ENCODE results near the gene MBNL1. TPM values are rescaled to one million over a fixed set of nuclear protein-coding genes. Genes with fewer than 3 reads are reported as not detected.
A peak's percentile ranks its signal among the peaks of the same experiment; 100 is the strongest.

Gene MBNL1
- total RNA-seq, 6 experiments from 2014 or later, result 200 to 291 (median 244) TPM

GRCh38 chr3:152330559-152330958 lies 61.8 kb downstream of the MBNL1 start:
- Mint-ChIP-seq H3K9me3 (peaks cover 6% of the 10 kb centered on the region; the same call in 1 of the 2 replicates), H3K27me3 (ENCODE audit: insufficient read depth) (peaks cover 3% of the 10 kb centered on the region), H3K36me3 (ENCODE audit: low read depth) (peaks cover 50% of the 10 kb centered on the region), H3K4me3 (peak overlapping the region; percentile 43), H3K4me1 (ENCODE audit: low read depth) (peaks cover 91% of the 10 kb centered on the region), H3K27ac (peak overlapping the region; percentile 94)
- no peak for TF ChIP-seq CTCF (IDR thresholded peaks at IDR 0.05)
- no peak for DNase-seq

- Mint-ChIP-seq H3K27ac (peak overlapping the region; percentile 94), H3K27me3 (ENCODE audit: insufficient read depth) (peaks cover 3% of the 10 kb centered on the region), H3K36me3 (ENCODE audit: low read depth) (peaks cover 50% of the 10 kb centered on the region), H3K9me3 (peaks cover under 1% of the 10 kb centered on the region; the same call in 1 of the 2 replicates), H3K4me1 (ENCODE audit: low read depth) (peaks cover 91% of the 10 kb centered on the region), H3K4me3 (peak overlapping the region; percentile 78)
- DNase-seq, result peak; percentile 91
- TF ChIP-seq CTCF (IDR thresholded peaks at IDR 0.05), result no peak
These were observed 62.4 kb downstream of the MBNL1 start for GRCh38 chr3:152331018-152331541.

- no peak for TF ChIP-seq CTCF (IDR thresholded peaks at IDR 0.05)
- Mint-ChIP-seq H3K9me3 (no peaks in the 10 kb centered on the region), H3K27ac (peak overlapping the region; percentile 94), H3K27me3 (ENCODE audit: insufficient read depth) (peaks cover 3% of the 10 kb centered on the region), H3K4me3 (peak overlapping the region; percentile 78), H3K36me3 (ENCODE audit: low read depth) (peaks cover 46% of the 10 kb centered on the region), H3K4me1 (ENCODE audit: low read depth) (peaks cover 87% of the 10 kb centered on the region)
- no peak for DNase-seq
These were observed 63.3 kb downstream of the MBNL1 start for GRCh38 chr3:152331998-152332397.

GRCh38 chr3:152333928-152334327 lies 65.2 kb downstream of the MBNL1 start:
- DNase-seq, result no peak
- peaks cover 84% of the 10 kb centered on the region for H3K4me1 Mint-ChIP-seq (ENCODE audit: low read depth)
- H3K27ac Mint-ChIP-seq, result no peak overlapping the region
- peaks cover 58% of the 10 kb centered on the region for H3K36me3 Mint-ChIP-seq (ENCODE audit: low read depth)
- H3K9me3 Mint-ChIP-seq, result no peaks in the 10 kb centered on the region
- H3K27me3 Mint-ChIP-seq (ENCODE audit: insufficient read depth), result peaks cover 3% of the 10 kb centered on the region
- no peak overlapping the region for H3K4me3 Mint-ChIP-seq
- TF ChIP-seq CTCF (IDR thresholded peaks at IDR 0.05), result no peak

- Mint-ChIP-seq H3K4me1 (ENCODE audit: low read depth) (peaks cover 79% of the 10 kb centered on the region), H3K27me3 (ENCODE audit: insufficient read depth) (peaks cover 3% of the 10 kb centered on the region), H3K9me3 (no peaks in the 10 kb centered on the region), H3K27ac (no peak overlapping the region), H3K4me3 (no peak overlapping the region), H3K36me3 (ENCODE audit: low read depth) (peaks cover 64% of the 10 kb centered on the region)
- no peak for DNase-seq
- TF ChIP-seq CTCF (IDR thresholded peaks at IDR 0.05), result no peak
These were observed 66.0 kb downstream of the MBNL1 start for GRCh38 chr3:152334761-152335160.
